ENCODE data around the gene LIX1L.

DNA sequence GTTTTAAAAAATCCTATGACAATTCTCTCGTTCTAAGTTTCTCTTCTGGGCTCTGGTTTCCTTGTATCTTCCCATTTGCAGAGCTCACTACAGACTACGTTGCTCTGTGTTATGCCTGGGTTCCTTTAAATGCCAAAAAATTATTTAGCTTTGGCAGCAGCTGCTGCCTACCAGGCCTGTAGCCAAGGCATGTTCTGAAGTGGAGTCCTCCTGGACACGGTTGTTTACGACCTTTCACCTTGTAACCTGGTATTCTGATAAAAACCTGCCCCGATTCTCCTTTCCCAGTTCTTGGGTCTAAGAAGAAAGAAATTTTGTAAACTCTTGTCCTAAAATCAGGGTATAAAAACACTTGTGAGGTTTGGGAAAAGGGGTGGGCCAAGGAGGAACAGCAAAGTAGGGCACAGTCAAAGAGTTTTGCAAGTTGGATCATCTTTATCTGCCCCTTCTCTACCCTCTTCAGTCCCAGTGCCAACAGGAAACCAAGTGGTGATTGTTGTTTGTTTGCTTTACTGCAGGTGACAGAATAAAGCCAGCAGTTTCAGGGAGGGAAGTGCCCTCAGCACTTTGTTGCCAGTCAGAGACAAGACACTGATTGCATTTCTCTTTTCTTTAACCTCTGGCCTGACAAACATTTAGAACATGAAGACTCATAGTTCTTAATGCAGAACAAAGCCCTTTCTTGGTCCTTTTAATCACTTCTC lies 41.7 kb upstream of the LIX1L start:
- TF ChIP-seq, protein P1, sequence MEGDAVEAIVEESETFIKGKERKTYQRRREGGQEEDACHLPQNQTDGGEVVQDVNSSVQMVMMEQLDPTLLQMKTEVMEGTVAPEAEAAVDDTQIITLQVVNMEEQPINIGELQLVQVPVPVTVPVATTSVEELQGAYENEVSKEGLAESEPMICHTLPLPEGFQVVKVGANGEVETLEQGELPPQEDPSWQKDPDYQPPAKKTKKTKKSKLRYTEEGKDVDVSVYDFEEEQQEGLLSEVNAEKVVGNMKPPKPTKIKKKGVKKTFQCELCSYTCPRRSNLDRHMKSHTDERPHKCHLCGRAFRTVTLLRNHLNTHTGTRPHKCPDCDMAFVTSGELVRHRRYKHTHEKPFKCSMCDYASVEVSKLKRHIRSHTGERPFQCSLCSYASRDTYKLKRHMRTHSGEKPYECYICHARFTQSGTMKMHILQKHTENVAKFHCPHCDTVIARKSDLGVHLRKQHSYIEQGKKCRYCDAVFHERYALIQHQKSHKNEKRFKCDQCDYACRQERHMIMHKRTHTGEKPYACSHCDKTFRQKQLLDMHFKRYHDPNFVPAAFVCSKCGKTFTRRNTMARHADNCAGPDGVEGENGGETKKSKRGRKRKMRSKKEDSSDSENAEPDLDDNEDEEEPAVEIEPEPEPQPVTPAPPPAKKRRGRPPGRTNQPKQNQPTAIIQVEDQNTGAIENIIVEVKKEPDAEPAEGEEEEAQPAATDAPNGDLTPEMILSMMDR (IDR thresholded peaks at IDR 0.05; ENCODE audit: poor library complexity) = no peak
- TF ChIP-seq EZH2 (IDR thresholded peaks at IDR 0.05; ENCODE audit: borderline replicate concordance) (no peak), EZH2phosphoT487 (IDR thresholded peaks at IDR 0.05; ENCODE audit: low read depth, severe bottlenecking, unreplicated experiment) (no peak)
